ENCODE data around the gene MRGPRG.

DNA sequence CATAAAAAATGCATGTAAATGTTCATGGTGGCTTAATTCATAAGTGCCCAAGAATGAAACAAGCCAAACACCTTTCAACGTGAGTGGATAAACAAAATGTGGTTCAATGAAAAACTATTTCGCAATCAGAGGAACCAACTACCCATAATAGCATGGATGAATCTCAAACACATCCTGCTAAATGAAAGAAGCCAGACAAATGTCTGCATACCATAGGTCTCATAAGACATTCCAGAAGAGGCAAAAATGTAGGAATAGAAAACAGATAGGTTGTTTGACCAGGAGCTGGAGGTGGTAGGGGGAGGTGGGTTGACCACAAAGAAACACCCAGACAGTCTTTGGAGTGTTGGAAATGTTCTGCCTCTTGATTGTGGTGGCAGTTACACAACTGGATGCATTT, 40.3 kb downstream of the MRGPRG start:
- TF ChIP-seq, protein P1, sequence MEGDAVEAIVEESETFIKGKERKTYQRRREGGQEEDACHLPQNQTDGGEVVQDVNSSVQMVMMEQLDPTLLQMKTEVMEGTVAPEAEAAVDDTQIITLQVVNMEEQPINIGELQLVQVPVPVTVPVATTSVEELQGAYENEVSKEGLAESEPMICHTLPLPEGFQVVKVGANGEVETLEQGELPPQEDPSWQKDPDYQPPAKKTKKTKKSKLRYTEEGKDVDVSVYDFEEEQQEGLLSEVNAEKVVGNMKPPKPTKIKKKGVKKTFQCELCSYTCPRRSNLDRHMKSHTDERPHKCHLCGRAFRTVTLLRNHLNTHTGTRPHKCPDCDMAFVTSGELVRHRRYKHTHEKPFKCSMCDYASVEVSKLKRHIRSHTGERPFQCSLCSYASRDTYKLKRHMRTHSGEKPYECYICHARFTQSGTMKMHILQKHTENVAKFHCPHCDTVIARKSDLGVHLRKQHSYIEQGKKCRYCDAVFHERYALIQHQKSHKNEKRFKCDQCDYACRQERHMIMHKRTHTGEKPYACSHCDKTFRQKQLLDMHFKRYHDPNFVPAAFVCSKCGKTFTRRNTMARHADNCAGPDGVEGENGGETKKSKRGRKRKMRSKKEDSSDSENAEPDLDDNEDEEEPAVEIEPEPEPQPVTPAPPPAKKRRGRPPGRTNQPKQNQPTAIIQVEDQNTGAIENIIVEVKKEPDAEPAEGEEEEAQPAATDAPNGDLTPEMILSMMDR (IDR thresholded peaks at IDR 0.05) = no peak
- no peak for TF ChIP-seq POLR2A (IDR thresholded peaks at IDR 0.05)

All from tibial nerve (tissue), 3 donors.